Loucy (cell line): ENCODE data around the gene NPIPB2.

ENCODE experiments used
- CTCF ChIP-seq: fragments of 200-600 bp; sonication (generic); conservative IDR thresholded peaks from 2 replicates; pipeline ENCODE4 v1.5.1; 2014; ENCODE audit warnings: mild to moderate bottlenecking, antibody characterized with exemption, low read length
- EZH2phosphoT487 ChIP-seq: fragments of 200-600 bp; IDR thresholded peaks from 2 replicates; pipeline ENCODE4 v1.6.1; 2018; ENCODE audit warnings: antibody characterized with exemption, mild to moderate bottlenecking, moderate library complexity, borderline replicate concordance

GRCh38 chr16:11949527-11949926, 7.7 kb upstream of the NPIPB2 start:
- peak; percentile 44 for TF ChIP-seq CTCF
- no peak for TF ChIP-seq EZH2phosphoT487
